ENCODE data around the gene RRAS.
A peak's percentile ranks its signal among the peaks of the same experiment; 100 is the strongest.
"Not testable (repeated sequence)": the region's sequence is repeated elsewhere in the genome, so short reads cannot be mapped to it uniquely, and the experiment has no call there.

The RRAS gene

GRCh38 chr19:49652551-49653465 lies 12.9 kb upstream of the RRAS start:
- no peak for DNase-seq

- no peak for DNase-seq
Measured at GRCh38 chr19:49651820-49652550, 12.0 kb upstream of the RRAS start.

GRCh38 chr19:49651029-49651819 lies 11.3 kb upstream of the RRAS start:
- no peak for DNase-seq

GRCh38 chr19:49646586-49646985 lies 6.6 kb upstream of the RRAS start:
- no peak for DNase-seq

GRCh38 chr19:49645995-49646394 lies 6.1 kb upstream of the RRAS start:
- no peak for DNase-seq

DNA sequence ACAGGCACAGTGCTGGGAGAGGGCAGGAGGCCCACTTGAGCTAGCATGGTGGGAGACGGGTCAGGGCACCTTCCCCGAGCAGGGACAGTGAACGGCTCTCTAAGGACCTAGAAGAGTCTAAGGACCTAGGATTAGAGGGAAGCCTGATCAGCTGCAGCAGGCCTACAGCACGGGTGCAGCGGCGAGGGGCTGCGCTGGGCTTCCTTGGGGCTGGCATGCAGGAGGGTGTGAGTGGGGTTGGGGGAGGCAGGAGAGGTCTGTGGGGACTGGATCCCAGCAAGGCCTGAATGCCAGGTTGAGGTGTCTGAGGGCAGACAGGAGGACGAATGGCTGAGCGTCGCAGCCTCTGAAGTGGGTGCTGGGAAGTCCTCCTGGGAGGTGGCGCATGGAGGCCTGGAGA lies 5.6 kb upstream of the RRAS start:
- DNase-seq: no peak

DNA sequence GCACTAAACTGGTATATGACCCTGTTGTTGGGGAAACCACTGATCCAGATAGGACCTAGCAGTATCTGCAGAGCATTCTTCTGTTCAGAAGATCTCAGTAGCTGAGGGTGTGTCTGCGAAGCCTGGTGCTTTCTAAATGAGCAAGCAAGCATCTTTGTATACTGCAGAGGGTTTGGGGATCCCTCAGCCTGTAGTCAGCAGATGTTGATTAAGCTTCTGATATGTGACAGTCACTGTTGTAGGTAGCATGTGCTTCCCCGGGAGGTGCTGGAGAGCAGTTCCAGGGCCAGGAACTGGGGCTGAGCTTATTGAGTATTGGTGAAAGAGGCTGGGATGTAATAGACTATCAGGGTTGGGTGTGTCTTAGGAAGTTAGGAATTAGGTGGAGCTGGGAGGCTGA lies 3.5 kb upstream of the RRAS start:
- DNase-seq: no peak

GRCh38 chr19:49642492-49643035 lies 2.6 kb upstream of the RRAS start:
- peak in 1 of 3 experiments; percentile 39 for DNase-seq

GRCh38 chr19:49641688-49642491 lies 1.9 kb upstream of the RRAS start, which contains the start of gene SCAF1:
SCAF1 (plus strand) TSS chr19:49642209; CDS start chr19:49645027, 2,818 bp downstream.
- DNase-seq: peak; percentile 99 to 100 (median 99)

DNA sequence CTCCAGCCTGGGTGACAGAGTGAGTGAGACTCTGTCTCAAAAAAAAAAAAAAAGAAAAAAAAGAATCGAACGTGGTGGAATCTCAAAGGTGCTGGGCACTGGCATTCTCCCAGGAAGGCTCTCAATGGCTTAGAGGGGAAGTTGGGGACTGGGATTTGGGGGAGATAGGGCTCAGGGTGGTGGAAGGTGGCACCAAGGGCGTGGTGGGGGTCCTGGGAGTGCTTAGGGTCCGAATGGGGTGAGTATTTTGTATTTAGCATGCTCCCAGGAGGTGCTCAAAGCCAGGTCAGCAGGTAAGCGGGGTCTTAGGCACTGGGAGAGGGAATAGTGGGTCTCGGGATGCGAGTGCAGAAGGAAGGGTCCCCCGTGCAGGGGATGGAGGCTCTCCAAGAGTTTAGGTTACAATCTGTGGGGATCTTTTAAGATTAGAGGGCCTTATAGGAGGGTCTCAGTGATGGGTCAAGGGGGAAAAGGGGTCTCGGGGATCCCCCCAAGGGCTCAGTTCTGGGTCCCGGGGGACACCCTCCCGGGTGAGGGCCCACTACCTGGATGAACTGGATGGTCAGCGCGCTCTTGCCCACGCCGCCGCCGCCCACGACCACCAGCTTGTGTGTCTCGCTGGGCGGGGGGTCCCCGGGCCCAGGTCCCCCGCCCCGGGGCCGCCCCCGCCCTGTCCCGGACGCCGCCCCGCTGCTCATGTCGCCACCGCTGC lies 386 bp downstream of the RRAS start:
- no peak for DNase-seq

DNA sequence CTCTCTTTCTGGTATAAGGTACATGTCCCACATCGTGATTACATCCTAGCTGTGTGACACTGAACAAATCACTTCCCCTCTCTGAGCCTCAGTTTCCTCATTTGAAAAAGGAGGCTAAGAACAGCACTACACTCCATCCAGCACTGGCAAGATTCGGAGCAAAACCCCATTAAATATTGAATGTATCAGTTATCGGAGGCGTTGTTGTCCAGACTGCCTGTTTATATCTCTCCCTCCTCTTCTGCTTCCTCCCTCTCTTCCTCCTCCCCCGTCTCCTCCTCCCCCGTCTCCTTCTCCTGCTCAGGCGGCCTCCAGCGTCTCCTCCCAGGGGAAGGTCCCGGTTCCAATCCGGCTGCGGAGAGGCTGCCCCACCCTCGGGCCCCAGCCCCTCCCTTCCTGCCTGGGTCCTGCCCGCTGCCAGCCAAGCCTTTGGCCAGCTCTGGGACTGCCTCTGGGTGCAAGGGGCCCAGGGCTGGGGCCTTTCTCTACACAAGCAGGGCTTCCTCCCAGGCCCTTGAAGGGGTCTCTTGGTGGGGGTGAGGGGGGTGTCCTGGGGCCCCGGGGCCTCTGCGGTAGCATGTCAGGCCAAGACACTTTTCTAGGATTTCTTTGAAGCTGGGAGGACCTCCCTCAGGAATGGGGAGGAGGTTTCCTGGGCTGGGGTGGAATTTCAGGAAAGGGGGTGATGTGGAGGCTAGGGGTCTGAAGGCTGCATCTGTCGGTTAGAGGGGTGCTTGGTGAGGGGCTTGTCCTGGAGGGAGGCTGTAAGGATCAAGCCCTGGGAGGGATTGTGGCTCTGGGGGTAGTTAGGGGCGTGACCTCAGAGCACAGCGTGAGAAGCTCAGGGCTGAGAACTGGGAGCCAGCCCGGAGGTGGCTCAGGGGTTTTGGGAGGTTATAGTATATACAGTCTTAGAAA lies 1.9 kb downstream of the RRAS start:
- DNase-seq: no peak

DNA sequence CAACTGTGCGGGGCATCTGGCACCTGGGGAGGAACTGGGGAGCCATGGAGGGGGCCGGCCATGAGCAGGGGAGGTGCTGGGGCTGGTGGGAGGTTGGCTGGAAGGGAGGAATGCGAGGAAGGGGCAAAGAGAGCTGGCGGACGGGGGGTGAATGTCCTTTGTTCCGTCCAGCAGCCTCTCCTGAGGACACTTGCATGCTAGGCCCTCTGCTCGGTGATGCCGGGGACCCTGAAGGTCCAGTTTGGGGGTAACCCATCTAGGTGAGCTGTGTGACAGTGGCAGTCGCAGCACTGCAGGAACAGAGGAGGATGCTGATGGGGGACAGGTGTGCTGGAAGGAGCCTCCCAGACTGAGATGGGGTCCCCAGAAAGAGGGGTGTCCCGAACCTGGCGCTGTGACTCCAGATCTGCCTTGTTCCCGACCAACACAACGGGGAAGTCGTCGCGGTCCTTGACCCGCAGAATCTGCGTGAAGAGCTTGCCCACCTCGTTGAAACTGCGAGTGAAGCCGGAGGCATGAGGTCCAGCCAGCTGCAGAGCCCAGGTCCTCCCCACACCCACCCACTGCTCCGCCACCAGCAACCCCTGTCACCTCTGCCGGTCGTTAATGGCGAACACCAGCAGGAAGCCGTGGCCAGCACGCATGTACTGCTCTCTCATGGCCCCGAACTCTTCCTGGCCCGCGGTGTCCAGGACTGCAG lies 3.6 kb downstream of the RRAS start:
- DNase-seq: peak in 1 of 3 experiments; percentile 15

- peak in 1 of 3 experiments; percentile 25 for DNase-seq
Measured at GRCh38 chr19:49635530-49636232, 4.3 kb downstream of the RRAS start.

DNA sequence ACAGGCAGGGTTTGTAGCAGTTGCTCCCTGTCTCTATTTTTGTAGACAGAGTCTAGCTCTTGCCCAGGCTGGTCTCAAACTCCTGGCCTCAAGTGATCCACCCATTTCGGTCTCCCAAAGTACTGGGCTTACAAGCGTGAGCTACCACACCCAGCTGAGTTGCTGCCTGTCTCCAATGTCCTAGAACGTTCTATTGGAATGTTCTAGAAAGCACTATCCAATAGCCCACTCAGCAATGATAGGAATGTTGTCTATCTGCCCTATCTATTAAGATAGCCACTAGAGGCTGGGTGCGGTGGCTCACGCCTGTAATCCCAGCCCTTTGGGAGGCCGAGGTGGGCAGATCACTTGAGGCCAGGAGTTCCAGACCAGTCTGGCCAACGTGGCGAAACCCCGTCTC lies 6.7 kb downstream of the RRAS start:
- DNase-seq: not testable (repeated sequence)

- no peak for DNase-seq
Measured at GRCh38 chr19:49632576-49632975, 7.4 kb downstream of the RRAS start.

- DNase-seq: no peak
Measured at GRCh38 chr19:49631610-49632192, 8.2 kb downstream of the RRAS start.

DNA sequence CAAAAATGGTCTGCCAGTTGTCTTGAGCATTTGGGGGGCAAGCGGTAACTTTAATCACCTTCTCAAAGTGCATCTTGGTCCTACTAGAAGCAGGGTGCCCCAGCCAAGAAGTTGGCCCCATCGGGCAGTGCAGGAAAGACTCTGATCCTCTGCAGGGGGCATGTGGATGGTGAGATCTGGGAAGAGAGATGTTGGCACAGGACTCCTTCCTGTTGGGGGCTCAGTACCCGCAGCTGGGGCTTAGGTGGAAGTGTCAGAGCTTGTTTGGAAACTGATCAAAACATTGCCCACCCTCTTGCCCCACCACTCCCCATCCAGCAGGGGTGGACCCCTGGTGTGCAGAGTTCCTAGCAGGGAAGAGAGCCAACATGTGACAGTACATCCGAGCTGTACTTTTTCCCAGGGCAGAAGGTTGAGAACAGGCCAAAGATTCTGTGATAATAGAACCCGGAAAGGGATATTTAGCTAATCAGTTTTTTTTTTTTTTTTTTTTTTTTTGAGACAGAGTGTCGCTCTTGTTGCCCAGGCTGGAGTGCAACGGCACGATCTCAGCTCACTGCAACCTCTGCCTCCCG lies 8.8 kb downstream of the RRAS start:
- DNase-seq: no peak

GRCh38 chr19:49629659-49630058 lies 10.3 kb downstream of the RRAS start:
- no peak for DNase-seq
